Right lobe of liver (tissue), 4 donors: Measurements from ENCODE around the gene SNAPC5.

Experiments
- CTCF ChIP-seq, 4 donors: fragments of 200-600 bp in 3 of 4; fragments of 450-650 bp in 1 of 4; IDR thresholded peaks; one replicate each; pipeline versions ENCODE4 v1.5.1 to v1.8.0; 2016 to 2022; ENCODE audit warnings: antibody characterized with exemption in 4 of 4, mild to moderate bottlenecking in 2 of 4
- POLR2A ChIP-seq: fragments of 450-650 bp; IDR thresholded peaks from one replicate; pipeline ENCODE4 v1.6.1; 2017; ENCODE audit warnings: antibody characterized with exemption, mild to moderate bottlenecking
- donor health status: DM: no; HTN: no; CAD: no.
- donor health status: DM: no; HTN: no; CAD: no.
- donor health status: DM: no; HTN: yes; CAD: no.

DNA sequence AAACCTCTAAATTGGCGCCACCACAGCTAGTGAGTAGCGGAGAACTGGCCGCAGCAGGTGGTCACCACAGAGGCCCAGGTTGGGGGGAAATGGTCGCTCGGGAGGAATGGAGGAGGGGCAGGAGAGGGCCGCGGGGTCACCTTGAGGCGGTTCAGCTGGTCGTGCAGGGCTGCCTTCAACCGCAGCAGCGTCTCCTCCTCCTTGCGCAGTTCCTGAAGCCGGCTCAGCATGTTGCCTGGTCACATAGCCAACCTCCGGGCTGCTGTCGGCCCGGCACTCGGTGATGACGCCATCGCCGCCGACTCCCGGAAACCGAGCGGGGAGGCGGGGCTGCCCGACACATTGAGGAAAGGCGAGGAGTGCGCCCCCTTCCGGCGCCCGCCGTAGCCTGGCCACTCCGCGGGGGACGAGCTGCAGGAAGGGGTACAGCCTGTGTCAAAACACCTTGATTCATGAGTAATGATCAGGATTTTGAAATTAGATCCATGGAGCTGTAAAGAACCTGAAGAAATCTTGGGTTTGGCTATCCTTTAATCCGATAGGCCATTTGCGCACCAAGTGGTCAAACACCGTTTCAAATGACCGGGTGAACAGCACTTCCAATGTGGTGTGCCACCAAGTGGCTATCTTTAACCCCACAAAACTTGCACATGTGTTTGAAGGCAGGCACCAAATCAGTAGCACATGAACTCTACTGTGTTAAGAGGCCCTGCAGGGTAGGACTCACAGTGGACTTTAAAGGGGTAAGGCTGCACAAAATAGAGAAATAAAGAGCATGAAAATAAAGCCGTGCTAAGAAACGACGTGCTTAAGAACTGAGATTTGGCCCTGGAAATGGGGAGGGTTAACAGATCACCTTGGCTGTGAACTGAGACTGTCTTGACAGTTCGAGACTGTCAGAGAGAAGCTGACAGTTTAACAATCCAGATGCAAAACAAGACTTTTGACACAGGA lies at the start of gene SNAPC5:
- TF ChIP-seq CTCF (IDR thresholded peaks at IDR 0.05) (peak; percentile 98 to 99 (median 98)), POLR2A (peak; percentile 80)
